ENCODE measurements around the gene LDHAL6B. TPM values are rescaled to one million over a fixed set of nuclear protein-coding genes. Genes with fewer than 3 reads are reported as not detected.

The LDHAL6B gene
- total and polyA plus RNA-seq, 9 of the 15 experiments (the other 6 are each of a cell fraction or from before 2014, with no cell fraction given): not detected

GRCh38 chr15:59197454-59197853 is 9.2 kb upstream of the LDHAL6B start:
- Histone ChIP-seq H3K9me1 (ENCODE audit: control insufficient read depth, insufficient read depth, low read length) (no peaks in the 10 kb centered on the region), H3K9ac (ENCODE audit: insufficient read depth in 1 of 2, low read depth in 2 of 2, low read length in 2 of 2) (no peak overlapping the region), H4K20me1 (replicated peaks; ENCODE audit: control insufficient read depth, insufficient read depth, low read length) (no peaks in the 10 kb centered on the region; the same call in 1 of the 2 replicates), H3K4me3 (no peak overlapping the region), H3K4me1 (replicated peaks in 1 of 2; ENCODE audit: control insufficient read depth in 2 of 2, insufficient read depth in 2 of 2, low read length in 2 of 2) (no peaks in the 10 kb centered on the region), H3K9me3 (replicated peaks; ENCODE audit: control insufficient read depth, insufficient read depth, low read depth, low read length) (no peaks in the 10 kb centered on the region), H3K36me3 (ENCODE audit: control insufficient read depth, insufficient read depth, low read length) (no peaks in the 10 kb centered on the region), H3K27ac (ENCODE audit: extremely low read depth, low read depth, low read length) (no peak overlapping the region), H3K79me2 (ENCODE audit: control insufficient read depth, insufficient read depth, low read length) (no peaks in the 10 kb centered on the region), H3K27me3 (ENCODE audit: control insufficient read depth in 2 of 2, insufficient read depth in 2 of 2, low read length in 2 of 2) (peaks cover 30 to 38% of the 10 kb centered on the region in 2 experiments), H3K4me2 (ENCODE audit: insufficient read depth, low read length) (no peak overlapping the region), H2AFZ (ENCODE audit: low read depth, low read length) (no peak overlapping the region)
- ChIA-PET CTCF (ENCODE audit: low intra/inter-chr PET ratio) (no interaction called here), POLR2A (interaction anchor here (0.6 kb wide), 1 partner anchor 16 kb away, joined by 4 read pairs; no protein-coding TSS in a partner anchor)
- no peak for TF ChIP-seq THAP7 (CRISPR knock-in tag; IDR thresholded peaks at IDR 0.05)
- no peak for TF ChIP-seq ZKSCAN3 (CRISPR knock-in tag; IDR thresholded peaks at IDR 0.05)
- TF ChIP-seq JUNB (CRISPR knock-in tag; conservative IDR thresholded peaks at IDR 0.05): no peak
- no peak for TF ChIP-seq RBM39 (optimal IDR thresholded peaks at IDR 0.05; ENCODE audit: low read depth, low read length)
- TF ChIP-seq ZNF766 (CRISPR knock-in tag; conservative IDR thresholded peaks at IDR 0.05): no peak
- TF ChIP-seq ZZZ3 (IDR thresholded peaks at IDR 0.05): no peak
- TF ChIP-seq HMGXB4 (CRISPR knock-in tag; IDR thresholded peaks at IDR 0.05): no peak
- WGBS (ENCODE audit: insufficient coverage, low coverage, missing lambda C conversion rate): 0% methylated on average over 2 of the region's 2 CpGs
- in situ Hi-C loops (cut with MboI) (no loop called here), intact Hi-C loops (cut with micrococcal nuclease) (no loop called here)
- no TSS peak for BruUV-seq (replicated peaks)
- DNase-seq (ENCODE audit: extremely low read depth in 1 of 4, low spot score in 3 of 4) (no peak), ATAC-seq (no peak), FAIRE-seq (no peak)
